HG03378 (cell line): ENCODE results near the gene RAB31.
"Not testable (repeated sequence)": the region's sequence is repeated elsewhere in the genome, so short reads cannot be mapped to it uniquely, and the experiment has no call there.

ENCODE experiments used
- ATAC-seq: cut with Tn5 transposase; IDR thresholded peaks from one replicate; pipeline ENCODE4 v1.9.1; 2021; ENCODE audit warnings: mild to moderate bottlenecking, moderate library complexity; ENCODE audit not compliant: unreplicated experiment

RAB31 gene, protein sequence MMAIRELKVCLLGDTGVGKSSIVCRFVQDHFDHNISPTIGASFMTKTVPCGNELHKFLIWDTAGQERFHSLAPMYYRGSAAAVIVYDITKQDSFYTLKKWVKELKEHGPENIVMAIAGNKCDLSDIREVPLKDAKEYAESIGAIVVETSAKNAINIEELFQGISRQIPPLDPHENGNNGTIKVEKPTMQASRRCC

DNA sequence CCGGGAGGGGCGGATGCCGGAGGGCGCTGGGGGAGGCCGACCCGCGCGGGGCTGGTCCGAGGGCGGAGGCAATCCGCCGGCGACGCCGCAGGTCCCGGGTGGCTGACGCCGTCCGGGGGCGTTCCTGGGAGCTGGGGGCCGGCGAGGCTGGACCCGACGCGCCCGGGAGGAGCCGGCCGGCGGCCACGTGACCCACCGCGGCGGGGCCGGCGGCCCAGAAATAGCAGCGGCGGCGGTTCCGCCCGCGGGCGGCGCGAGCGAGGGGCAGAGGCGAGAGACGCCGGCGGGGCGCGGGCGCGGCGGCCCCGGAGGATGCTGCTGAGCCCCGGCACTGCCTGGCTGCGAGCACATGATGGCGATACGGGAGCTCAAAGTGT lies at the start of gene RAB31:
RAB31 (plus strand) TSS at position 245 of the 377 bp plus-strand sequence; CDS start at position 350, 105 bp downstream.
- no peak for ATAC-seq

DNA sequence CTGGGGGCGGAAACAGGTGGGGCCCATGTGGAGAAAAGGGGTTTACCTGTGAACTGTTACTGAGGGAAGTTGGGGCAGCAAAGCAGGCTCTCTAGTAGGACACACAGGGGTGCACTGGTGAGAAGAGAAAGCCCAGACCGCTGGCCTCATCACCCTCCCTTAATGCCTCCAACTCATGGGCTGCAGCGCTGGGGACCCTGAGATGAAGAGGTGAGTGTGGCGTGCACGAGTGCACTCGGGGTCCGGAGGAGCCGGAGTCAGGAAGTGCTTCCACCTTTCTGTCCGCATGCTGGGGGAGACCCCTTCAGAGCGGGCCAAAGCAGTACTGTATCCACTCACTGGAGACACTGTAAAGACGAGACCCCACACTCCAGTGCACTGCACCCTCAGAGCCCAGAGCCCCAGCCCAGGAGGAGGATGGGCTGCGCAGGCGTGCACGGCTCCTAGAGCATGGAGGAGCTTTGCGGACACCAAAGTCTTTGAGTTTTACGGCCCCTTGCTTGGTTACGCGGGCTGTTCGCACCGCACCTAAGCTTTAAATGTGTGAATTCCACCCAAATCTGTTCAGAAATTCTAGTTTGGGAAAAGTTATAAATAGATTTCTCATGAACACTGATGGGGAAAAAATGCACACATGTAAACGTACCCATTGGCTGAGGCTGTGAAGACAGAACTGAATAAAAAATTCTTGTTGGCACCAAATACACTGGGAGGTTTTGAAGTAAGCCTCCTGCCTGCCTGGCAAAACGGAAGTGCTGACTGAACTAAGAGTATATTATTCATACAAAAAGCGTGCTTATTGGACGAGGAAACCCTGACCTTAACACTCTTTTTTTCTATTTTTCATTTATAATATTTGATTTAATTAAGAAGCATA lies 48.4 kb upstream of the RAB31 start:
- no peak for ATAC-seq

DNA sequence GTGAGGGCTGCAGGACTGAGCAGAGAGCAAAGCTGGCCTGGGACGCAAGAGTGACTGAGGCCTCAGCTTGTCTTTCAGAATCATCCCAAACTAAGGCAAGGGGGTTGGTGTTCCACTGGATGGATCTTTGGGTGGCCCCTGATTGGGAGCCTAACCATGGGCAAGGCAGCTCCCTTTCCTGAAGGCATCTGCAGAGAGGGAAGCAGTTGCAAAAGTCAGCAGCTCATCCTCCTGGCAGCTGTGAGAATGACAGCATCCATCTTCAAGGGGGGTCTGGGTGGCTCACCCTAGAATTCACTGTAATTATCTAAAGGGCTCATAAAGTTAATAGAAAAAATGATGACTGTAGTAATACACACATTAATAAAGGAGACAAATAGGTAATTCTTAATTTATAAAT lies 46.5 kb upstream of the RAB31 start:
- no peak for ATAC-seq

DNA sequence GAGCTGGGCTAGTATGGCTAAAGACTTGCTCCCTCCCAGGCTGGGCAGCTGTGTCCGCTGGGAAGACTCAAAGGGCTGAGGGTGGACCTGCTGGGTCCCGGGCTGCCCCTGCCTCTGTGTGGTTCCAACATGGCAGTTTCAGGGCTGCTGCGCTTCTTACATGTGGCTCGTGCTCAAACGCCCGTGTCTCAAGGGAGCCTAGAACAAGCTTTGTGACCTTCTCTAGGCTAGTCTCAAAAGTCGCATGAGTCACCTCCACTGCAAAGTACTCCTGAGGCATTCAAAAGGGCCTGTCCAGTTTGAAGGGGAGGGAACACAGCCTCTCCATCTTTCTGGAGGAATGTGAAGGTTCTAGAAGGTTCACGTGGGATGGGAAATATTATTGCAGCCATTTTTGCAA lies 44.7 kb upstream of the RAB31 start:
- no peak for ATAC-seq

DNA sequence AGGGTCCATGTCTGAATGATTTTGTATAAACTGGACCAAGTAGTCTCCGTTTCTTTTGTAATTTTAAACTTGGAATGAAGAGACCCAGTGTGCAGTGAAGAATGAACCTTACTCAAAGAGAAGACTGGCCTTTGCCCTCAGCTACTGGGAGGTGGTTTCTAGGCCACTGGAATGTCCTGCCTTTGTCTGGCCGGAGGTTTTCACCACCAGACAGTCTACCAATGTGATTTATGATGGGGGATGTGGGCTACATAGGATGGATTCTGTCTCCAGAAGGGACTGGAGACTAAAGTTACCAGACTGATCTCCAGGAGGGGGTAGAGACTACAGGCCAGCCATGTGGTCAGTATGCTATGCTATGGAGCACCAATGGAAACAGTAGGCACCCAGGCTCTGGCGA lies 42.8 kb upstream of the RAB31 start:
- ATAC-seq: no peak

DNA sequence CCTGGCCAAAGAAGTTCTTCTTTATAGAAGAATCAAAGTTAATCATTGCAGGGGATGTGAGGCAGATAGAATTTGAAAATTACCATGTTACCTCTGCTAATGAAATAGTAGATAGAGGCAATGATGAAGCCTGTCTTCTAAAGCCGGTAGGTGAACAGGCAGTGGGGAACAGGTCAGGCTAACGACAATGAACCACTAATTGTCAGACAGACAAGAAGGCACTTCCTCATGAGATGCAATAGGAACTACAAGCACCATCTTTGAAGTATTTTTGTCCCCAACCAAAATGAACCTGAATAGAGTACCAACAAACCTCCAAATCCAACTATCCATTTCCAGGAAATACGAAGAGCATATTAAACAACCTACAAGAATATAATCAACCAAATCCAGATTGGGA lies 41.6 kb upstream of the RAB31 start:
- no peak for ATAC-seq

DNA sequence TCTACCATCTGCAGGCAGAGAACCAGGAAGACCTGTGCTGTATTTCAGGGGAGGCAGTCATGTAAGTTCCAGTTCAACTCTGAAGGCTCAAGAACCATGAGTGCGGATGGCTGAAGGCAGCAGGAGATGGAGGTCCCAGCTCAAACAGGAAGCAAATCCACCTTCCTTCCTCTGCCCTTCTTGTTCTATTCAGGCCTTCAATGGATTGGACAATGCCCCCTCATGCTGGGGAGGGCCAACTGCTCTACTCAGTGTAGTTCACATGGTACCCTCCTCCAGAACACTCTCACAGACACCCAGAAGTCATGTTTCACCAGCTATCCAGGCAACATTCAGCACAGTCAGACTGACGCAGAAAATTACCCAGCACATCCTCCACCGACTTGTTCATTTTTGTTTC lies 39.1 kb upstream of the RAB31 start:
- no peak for ATAC-seq

DNA sequence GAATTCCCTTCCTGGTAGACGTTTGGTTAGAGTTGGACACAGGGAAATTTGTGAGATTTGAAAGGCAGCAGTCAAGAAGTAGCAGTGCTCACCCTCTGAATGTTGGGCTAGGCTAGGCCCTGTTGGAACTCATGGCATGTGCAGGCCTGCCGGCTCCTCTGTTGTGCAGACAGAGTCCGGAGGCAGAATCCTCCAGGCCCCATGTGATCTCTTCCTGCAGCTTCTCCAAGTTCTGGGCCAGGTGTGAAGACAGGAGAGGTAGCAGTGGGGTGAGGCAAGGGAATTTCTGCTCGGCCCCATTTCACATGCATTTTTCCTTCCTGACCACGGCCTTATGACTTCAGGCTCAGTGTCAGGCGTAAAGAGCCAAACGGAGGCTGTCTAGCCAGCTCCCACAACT lies 36.9 kb upstream of the RAB31 start:
- ATAC-seq: no peak

DNA sequence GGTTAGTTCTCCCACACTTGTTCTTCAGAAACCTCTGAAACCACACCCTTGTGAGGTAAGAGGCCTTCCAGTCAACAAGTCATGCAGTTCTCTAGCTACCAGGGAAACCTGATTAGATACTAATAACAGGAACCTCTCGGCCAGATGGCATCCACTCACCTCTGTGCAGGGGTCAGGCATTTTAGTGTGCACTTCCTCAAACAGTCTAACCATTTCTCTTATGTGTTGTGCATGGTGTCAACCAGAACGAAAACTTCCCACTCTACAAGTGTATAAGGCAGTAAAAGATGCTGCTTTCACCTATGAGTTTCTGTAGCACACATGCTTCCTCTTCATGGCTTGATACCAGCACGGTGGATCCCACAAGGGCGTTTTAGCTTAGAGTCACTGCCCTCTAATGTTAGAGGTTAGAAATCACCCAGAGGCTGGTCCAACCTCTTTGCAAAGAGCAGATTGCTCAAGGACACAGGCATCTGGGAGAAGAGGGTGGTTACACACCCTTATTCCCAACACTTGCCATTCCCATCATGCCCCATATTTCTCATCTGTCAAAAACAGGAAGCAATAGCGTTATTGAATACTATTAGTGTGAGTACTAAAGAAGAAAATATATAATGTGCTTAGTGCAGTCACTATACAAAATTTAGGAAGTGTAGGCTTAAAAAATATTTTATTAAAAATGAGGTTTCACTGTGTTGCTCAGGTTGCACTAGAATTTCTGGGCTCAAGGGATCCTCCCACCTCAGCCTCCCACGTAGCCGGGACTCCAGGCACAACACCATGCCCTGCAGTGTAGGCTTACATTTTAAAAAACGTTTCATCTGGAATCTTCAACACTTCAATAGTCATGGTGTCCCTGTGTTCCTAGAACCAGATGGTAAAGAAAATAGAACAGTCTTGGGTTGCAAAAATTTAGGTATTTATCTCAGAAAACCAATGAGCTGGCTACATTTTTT lies 34.5 kb upstream of the RAB31 start:
- peak; percentile 98 for ATAC-seq

DNA sequence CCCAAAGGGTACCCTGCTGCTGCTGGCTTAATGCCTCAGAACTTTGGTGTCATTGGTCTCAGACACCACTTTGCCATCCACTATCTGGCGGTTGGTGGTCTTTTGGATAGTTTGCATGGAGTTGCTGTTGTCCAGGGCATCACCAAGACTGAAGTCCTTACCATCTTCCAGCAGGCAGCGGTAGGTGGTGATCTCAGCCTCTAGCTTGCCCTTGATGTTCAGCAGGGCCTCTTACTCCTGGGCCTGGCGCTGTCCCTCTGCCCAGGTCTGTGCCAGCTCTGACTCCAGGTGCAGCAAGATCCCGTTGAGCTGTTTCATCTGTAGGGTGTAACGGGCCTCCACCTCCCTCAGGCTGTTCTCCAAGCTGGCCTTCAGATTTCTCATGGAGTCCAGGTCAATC lies 29.9 kb upstream of the RAB31 start:
- ATAC-seq: not testable (repeated sequence)

DNA sequence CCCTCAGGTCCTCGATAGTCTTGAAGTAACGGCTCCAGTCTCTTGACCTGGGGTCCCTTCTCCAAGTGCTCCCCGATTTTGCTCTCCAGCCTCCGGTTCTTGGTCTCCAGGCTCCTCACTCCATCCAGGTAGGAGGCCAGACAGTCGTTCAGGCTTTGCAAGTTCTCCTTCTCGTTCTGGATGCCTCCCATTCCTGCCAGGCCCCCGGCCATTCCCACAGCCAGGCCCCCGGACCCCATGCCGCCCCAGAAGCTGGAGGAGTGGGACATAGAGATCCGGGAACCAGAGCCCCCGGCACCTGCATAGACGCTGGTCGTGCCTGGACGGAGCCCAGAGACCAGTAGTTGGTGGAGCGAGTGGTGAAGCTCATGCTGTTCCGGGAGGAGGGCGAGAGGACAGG lies 29.0 kb upstream of the RAB31 start:
- ATAC-seq: no peak

DNA sequence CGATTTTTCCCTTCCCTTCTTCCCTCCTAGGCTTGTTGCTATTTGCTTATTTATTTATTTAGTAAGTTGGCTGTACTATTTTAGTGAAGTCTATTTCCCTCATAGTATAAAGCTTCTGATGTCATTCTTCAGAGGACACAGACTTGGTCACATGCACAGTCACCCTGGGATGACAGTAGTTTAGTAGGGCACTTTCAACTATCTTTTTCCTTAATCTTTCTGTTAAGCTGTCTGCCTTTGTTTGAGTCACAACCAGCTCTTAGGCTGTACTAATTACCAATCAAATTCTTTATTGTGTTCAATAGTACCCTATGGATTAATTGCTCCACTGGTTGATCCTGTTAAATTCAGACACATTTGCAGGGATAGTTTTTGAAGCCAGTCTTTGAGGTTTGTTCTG lies 26.9 kb upstream of the RAB31 start:
- ATAC-seq: no peak

DNA sequence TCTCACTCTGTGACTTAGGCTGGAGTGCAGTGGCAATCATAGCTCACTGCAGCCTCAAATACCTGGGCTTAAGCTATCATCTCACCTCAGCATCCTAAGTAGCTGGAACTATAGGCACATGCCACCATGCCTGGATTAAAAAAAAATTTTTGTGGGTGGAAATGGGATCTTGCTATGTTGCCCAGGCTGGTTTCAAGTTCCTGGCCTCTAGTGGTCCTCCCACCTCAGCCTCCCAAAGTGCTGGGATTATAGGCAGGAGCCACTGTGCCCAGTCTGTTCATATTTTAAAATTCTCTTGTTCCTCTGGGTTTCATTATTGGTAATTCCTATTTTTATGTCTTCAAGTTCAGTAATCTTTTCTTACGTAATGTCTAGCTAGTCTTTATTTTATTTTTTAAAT lies 25.5 kb upstream of the RAB31 start:
- no peak for ATAC-seq

DNA sequence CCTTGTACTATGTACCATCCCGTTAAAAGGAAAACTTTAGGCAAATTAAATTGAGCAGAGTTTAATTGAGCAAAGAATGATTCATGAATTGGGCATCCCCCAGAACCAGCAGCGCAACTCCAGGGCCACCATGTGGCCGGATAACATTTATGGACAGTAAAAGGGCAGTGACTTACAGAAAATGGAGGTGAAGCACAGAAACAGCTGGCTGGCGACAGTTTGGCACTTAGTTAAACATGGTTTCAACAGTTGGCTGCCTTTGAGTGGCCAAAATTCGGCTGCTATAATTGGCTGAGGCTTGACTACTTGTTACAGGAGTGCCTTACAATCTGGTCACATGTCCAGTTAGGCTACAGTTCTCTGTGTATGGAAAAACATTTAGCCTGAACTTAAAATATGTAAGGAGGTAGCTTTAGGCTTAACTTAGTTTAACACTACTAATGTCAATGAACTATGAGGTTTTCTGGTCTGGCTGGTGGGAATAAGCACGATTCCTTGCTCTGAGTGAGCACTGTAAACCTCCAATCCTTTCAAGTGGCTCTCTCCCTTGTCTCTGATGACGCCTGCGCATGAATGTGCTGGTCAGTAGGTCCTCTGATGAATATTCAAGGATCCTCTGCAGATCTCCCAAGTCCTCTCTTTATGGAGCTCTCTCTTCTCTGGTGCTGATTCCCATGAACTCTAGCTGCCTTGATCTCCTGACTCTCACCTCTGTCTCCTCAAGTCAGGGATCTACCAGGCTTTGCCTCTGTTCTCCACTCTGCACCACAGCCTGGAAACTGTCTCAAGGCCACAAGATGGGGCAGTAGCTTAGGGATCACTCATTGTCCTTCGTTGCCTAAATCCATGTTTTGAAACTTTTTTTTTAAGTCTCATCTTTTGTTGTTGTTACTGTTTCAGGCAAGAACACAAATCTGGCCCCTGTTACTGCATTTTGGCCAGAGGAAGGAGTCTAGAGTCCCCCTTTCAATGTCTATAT lies 24.4 kb upstream of the RAB31 start:
- ATAC-seq: no peak

DNA sequence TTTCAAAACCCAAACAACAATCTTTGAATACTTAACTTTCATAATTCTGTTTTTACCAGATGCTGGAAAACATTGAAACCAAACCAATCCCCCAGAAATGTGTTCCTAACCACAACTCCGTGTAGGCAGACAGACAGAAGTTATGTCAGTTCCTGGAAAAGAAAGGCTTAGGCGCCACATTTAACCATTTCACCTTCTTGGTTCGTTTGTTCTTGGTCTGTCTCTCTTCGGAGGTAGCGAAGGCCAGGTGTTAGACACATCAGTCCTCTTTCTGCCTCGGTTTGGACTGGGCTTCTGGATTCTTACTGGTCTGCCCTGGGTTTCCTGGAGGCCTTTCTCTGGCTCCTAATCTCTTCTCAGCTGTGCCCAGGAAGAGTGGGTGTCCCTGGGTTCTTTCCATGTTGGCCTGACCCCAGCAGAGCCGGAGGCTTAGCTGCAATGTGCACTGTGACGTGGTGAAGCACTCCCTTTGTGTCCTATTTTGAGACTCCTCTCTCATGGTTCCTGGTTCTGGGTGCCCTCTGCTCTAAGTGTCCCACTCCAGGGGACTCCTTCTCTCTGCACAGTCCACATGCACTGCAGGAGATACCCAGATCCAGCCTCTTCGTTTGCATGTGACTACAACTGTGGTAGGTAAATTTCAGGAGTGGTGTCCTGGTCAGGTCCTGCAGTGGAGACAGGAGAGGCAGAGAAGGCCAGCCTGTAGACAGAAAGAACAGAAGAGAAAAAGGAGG lies 23.1 kb upstream of the RAB31 start:
- no peak for ATAC-seq

DNA sequence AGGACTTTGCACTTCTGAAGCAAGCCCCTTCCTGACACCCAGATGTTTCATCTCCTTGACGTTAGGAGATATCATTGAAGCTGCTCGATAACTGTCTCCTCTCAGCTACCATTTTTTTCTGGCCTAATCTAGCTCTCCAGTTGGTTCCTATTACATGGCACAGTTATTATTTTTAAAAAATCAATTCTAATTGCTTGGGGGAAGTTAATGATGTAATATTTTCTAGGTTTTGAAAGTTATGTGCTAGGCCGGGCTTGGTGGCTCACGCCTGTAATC lies 22.5 kb upstream of the RAB31 start:
- no peak for ATAC-seq

DNA sequence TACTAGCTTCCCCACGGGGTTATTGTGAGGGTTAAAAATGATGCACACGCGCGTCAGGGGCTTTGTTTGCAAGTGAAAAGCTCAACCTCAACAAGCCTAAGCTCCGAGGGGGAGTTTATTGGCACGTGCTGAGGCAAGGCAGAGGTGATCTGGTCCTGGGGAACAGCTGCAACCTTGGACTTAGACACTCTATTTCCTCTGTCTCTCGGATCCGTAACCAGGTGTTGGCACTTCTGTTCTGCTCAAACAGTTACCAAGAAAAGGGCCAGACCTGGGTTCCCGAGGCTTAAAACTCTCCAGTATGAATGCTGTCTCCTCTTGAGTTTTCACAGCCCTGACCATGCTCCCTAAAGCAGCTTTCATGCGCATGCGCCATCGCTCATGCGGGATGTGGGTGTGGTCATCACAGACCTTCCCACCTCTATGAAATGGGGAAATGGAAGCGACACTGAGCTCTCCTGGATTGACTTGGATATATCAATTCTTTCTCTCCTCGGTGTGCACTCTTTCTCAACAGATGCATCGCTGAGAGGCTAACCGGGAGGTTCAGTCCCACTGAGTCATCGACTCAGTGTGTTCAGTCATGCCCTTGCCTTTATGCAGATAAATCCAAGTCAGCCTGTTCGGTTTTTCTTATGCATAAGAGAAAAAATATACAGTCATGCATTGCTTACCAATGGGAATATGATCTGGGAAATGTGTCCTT lies 19.9 kb upstream of the RAB31 start:
- ATAC-seq: no peak

DNA sequence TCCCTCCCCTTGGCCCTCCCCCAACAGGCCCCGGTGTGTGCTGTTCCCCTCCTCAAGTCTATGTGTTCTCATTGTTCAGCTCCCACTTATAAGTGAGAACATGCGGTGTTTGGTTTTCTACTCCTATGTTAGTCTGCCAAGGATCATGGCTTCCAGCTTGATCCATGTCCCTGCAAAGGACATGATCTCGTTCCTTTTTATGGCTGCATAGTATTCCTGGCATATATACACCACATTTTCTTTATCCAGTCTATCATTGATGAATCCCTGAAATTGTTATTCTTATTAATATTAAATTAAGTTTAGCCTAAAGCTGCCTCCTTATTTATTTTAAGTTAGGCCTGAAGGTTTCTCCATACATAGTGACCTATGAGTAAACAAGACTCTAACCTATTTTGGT lies 18.8 kb upstream of the RAB31 start:
- ATAC-seq: no peak
